ENCODE data around the gene PLCB1.

DNA sequence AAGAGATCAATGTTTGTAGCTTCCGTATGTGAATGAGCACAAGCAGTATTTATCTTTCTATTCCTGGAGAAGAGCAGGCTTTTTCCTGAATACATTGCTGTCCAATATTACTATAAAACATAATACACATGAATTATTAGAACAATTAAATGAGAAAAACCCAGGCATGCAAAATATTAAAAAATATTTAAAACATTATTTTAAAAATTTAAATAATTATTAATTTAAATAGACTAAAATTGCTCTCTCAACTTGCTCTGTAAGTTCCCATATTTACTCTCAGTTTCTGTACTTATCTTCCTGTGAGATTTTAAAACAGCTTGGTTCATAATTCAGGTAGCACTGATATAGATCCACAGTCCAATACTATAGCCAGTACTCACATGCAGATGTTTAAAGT, 97.0 kb downstream of the PLCB1 start:
- TF ChIP-seq, protein P1, sequence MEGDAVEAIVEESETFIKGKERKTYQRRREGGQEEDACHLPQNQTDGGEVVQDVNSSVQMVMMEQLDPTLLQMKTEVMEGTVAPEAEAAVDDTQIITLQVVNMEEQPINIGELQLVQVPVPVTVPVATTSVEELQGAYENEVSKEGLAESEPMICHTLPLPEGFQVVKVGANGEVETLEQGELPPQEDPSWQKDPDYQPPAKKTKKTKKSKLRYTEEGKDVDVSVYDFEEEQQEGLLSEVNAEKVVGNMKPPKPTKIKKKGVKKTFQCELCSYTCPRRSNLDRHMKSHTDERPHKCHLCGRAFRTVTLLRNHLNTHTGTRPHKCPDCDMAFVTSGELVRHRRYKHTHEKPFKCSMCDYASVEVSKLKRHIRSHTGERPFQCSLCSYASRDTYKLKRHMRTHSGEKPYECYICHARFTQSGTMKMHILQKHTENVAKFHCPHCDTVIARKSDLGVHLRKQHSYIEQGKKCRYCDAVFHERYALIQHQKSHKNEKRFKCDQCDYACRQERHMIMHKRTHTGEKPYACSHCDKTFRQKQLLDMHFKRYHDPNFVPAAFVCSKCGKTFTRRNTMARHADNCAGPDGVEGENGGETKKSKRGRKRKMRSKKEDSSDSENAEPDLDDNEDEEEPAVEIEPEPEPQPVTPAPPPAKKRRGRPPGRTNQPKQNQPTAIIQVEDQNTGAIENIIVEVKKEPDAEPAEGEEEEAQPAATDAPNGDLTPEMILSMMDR (conservative IDR thresholded peaks at IDR 0.05 in 1 of 2, IDR thresholded peaks at IDR 0.05 in 1 of 2; ENCODE audit: extremely low read depth in 1 of 2, insufficient read depth in 1 of 2, low read depth in 1 of 2, low read length in 2 of 2): no peak
- no peak for TF ChIP-seq EZH2 (IDR thresholded peaks at IDR 0.05; ENCODE audit: borderline replicate concordance, low read length)
